H1 (cell line): ENCODE data around the gene GALNT17. TPM values are rescaled to one million over a fixed set of nuclear protein-coding genes. Genes with fewer than 3 reads are reported as not detected.

Experiments
- CTCF ChIA-PET: fragments of 300-600 bp; sonication (Branson Sonifier 250); formaldehyde crosslinking; loops from one replicate; lab custom pipeline; 2021; ENCODE audit not compliant: partially characterized antibody; lab: Charles Lee
- POLR2A ChIA-PET: fragments of 300-600 bp; sonication (Branson Sonifier 250); formaldehyde crosslinking; loops from one replicate; lab custom pipeline; 2021; ENCODE audit warnings: inconsistent platforms; ENCODE audit not compliant: partially characterized antibody; lab: Charles Lee
- DNase-seq, 2 experiments: peaks; one replicate each; pipeline versions ENCODE4 v3.0.0 to v3.0.0-alpha.2; 2010 to 2022; ENCODE audit warnings: low spot score in 2 of 2, low read depth in 1 of 2, mixed read lengths in 1 of 2
- FAIRE-seq: peaks from 2 replicates; lab custom pipeline; 2011; peaks lifted over from hg19 to GRCh38; lab: Jason Lieb, UNC
- H2AFZ ChIP-seq: 2 replicates; pipeline ENCODE4 v1.8.1; 2012; ENCODE audit warnings: low read length, inconsistent platforms
- H2AK5ac ChIP-seq: 2 replicates; pipeline ENCODE4 v1.6.1; 2013; ENCODE audit warnings: low read depth, low read length
- H2BK120ac ChIP-seq: replicated peaks from 2 replicates; pipeline ENCODE3; 2013; ENCODE audit warnings: low read depth, low read length, inconsistent platforms
- H2BK12ac ChIP-seq: 2 replicates; pipeline ENCODE4 v1.6.1; 2013; ENCODE audit warnings: low read depth, low read length
- H2BK15ac ChIP-seq: 2 replicates; pipeline ENCODE4 v1.6.1; 2013; ENCODE audit warnings: low read length
- H2BK20ac ChIP-seq: 2 replicates; pipeline ENCODE4 v1.6.1; 2013; ENCODE audit warnings: low read length
- H2BK5ac ChIP-seq: 2 replicates; pipeline ENCODE4 v1.6.1; 2013; ENCODE audit warnings: low read depth, low read length
- H3K14ac ChIP-seq: 2 replicates; pipeline ENCODE4 v1.6.1; 2013; ENCODE audit warnings: inconsistent platforms; ENCODE audit not compliant: insufficient read length
- H3K18ac ChIP-seq: 2 replicates; pipeline ENCODE4 v1.6.1; 2013; ENCODE audit warnings: low read length; ENCODE audit errors: extremely low read depth
- H3K23ac ChIP-seq: 2 replicates; pipeline ENCODE4 v1.6.1; 2013; ENCODE audit warnings: inconsistent platforms; ENCODE audit not compliant: insufficient read length
- H3K23me2 ChIP-seq: 2 replicates; pipeline ENCODE4 v1.6.1; 2013; ENCODE audit warnings: low read depth, low read length
- H3K27ac ChIP-seq: 2 replicates; pipeline ENCODE4 v1.6.1; 2011; ENCODE audit warnings: low read depth, low read length, inconsistent platforms
- H3K27me3 ChIP-seq, 4 experiments: replicated peaks in 1 of 4; 1 replicate in 1 of 4; 2 replicates in 3 of 4; pipeline versions ENCODE4 v1.6.1 to v1.8.1; 2011 to 2013; ENCODE audit warnings: low read length in 3 of 4, mild to moderate bottlenecking in 3 of 4, inconsistent platforms in 2 of 4, mixed read lengths in 2 of 4, moderate library complexity in 1 of 4; ENCODE audit not compliant: control insufficient read depth in 3 of 4, insufficient read depth in 3 of 4; ENCODE audit errors: extremely low read depth in 1 of 4
- H3K36me3 ChIP-seq, 4 experiments: 2 replicates each; pipeline versions ENCODE4 v1.6.1 to v1.8.1; 2011 to 2013; ENCODE audit warnings: mild to moderate bottlenecking in 4 of 4, low read length in 3 of 4, moderate library complexity in 2 of 4, control low read depth in 1 of 4, inconsistent platforms in 1 of 4; ENCODE audit not compliant: insufficient read depth in 4 of 4, control insufficient read depth in 2 of 4
- H3K4ac ChIP-seq: replicated peaks from 2 replicates; pipeline ENCODE3; 2013; ENCODE audit warnings: low read length, low read depth, mixed read lengths, inconsistent platforms; ENCODE audit not compliant: insufficient read length
- H3K4me1 ChIP-seq, 4 experiments: replicated peaks in 1 of 4; 1 replicate in 1 of 4; 2 replicates in 3 of 4; pipeline versions ENCODE4 v1.6.1 to v1.8.1; 2011 to 2013; ENCODE audit warnings: low read length in 3 of 4, inconsistent platforms in 2 of 4, mixed read lengths in 1 of 4; ENCODE audit not compliant: insufficient read depth in 4 of 4, control insufficient read depth in 3 of 4
- H3K4me2 ChIP-seq, 2 experiments: 2 replicates each; pipeline versions ENCODE4 v1.6.1 to v1.8.1; 2011 to 2013; ENCODE audit warnings: low read depth in 2 of 2, low read length in 2 of 2, control low read depth in 1 of 2, inconsistent platforms in 1 of 2, mild to moderate bottlenecking in 1 of 2; ENCODE audit not compliant: insufficient read depth in 1 of 2
- H3K4me3 ChIP-seq, 4 experiments: fragments of 200-600, 300-600 bp in 1 of 4; sonication (generic), shearing (Covaris generic), sonication (Bioruptor Twin) in 1 of 4; 2 replicates each; pipeline versions ENCODE4 v1.5.1 to v1.8.1; 2011 to 2016; ENCODE audit warnings: low read length in 4 of 4, low read depth in 3 of 4, control low read depth in 2 of 4, inconsistent platforms in 2 of 4, mild to moderate bottlenecking in 2 of 4, mixed read lengths in 1 of 4, moderate library complexity in 1 of 4; ENCODE audit not compliant: insufficient read depth in 2 of 4; ENCODE audit errors: extremely low read depth in 1 of 4
- H3K56ac ChIP-seq: replicated peaks from 2 replicates; pipeline ENCODE3; 2013; ENCODE audit warnings: low read depth, mild to moderate bottlenecking, mixed read lengths, low read length, inconsistent platforms; ENCODE audit not compliant: insufficient read length
- H3K79me1 ChIP-seq: 2 replicates; pipeline ENCODE4 v1.6.1; 2013; ENCODE audit warnings: low read depth, low read length, control low read depth
- H3K79me2 ChIP-seq, 2 experiments: 2 replicates each; pipeline versions ENCODE4 v1.6.1 to v1.8.1; 2012 to 2013; ENCODE audit warnings: low read length in 2 of 2, mild to moderate bottlenecking in 2 of 2, inconsistent platforms in 1 of 2; ENCODE audit not compliant: insufficient read depth in 2 of 2, control insufficient read depth in 1 of 2
- H3K9ac ChIP-seq, 4 experiments: replicated peaks in 1 of 4; 1 replicate in 1 of 4; 2 replicates in 3 of 4; pipeline versions ENCODE4 v1.6.1 to v1.8.1; 2011 to 2013; ENCODE audit warnings: low read depth in 3 of 4, low read length in 3 of 4, control low read depth in 2 of 4, mild to moderate bottlenecking in 2 of 4, moderate library complexity in 2 of 4, inconsistent platforms in 1 of 4; ENCODE audit errors: extremely low read depth in 1 of 4
- H3K9me3 ChIP-seq, 2 experiments: 2 replicates each; pipeline versions ENCODE4 v1.6.1 to v1.8.1; 2012 to 2013; ENCODE audit warnings: mild to moderate bottlenecking in 2 of 2, moderate library complexity in 2 of 2, control low read depth in 1 of 2, inconsistent platforms in 1 of 2, low read depth in 1 of 2, low read length in 1 of 2, mixed read lengths in 1 of 2; ENCODE audit not compliant: insufficient read depth in 2 of 2
- H4K20me1 ChIP-seq, 2 experiments: replicated peaks in 1 of 2; 2 replicates each; pipeline versions ENCODE3 to v1.8.1; 2011 to 2013; ENCODE audit warnings: inconsistent platforms in 2 of 2, low read length in 2 of 2, mild to moderate bottlenecking in 1 of 2; ENCODE audit not compliant: insufficient read depth in 2 of 2, control insufficient read depth in 1 of 2
- H4K5ac ChIP-seq: 2 replicates; pipeline ENCODE4 v1.6.1; 2013; ENCODE audit warnings: low read length, low read depth, mixed read lengths, inconsistent platforms; ENCODE audit not compliant: insufficient read length
- H4K8ac ChIP-seq: 2 replicates; pipeline ENCODE4 v1.8.0; 2013; ENCODE audit warnings: mild to moderate bottlenecking, moderate library complexity, low read length, inconsistent platforms; ENCODE audit not compliant: insufficient read depth; ENCODE audit errors: extremely low read depth
- H4K91ac ChIP-seq: replicated peaks from 2 replicates; pipeline ENCODE3; 2013; ENCODE audit warnings: low read length, mixed read lengths, inconsistent platforms; ENCODE audit not compliant: insufficient read length
- ASH2L ChIP-seq: fragments of 200-600, 300-600 bp; sonication (generic); IDR thresholded peaks from one replicate; pipeline ENCODE4 v1.7.1; 2017; ENCODE audit warnings: low read length
- CEBPB ChIP-seq: IDR thresholded peaks from 2 replicates; pipeline ENCODE4 v1.6.1; 2012; ENCODE audit warnings: low read depth, low read length
- CHD2 ChIP-seq: IDR thresholded peaks from 2 replicates; pipeline ENCODE4 v1.6.1; 2012; ENCODE audit warnings: low read length, improper control_type of control experiment
- FOSL1 ChIP-seq: IDR thresholded peaks from 2 replicates; pipeline ENCODE4 v1.6.1; 2011; ENCODE audit warnings: mild to moderate bottlenecking, low read depth, low read length, moderate library complexity; ENCODE audit not compliant: insufficient read depth
- JUN ChIP-seq: IDR thresholded peaks from 2 replicates; pipeline ENCODE4 v1.6.1; 2011; ENCODE audit warnings: low read depth, mild to moderate bottlenecking, improper control_type of control experiment, low read length
- NRF1 ChIP-seq: IDR thresholded peaks from 2 replicates; pipeline ENCODE4 v1.6.1; 2011; ENCODE audit warnings: mild to moderate bottlenecking, low read depth, low read length, improper control_type of control experiment
- POU5F1 ChIP-seq: IDR thresholded peaks from 2 replicates; pipeline ENCODE4 v1.6.1; 2011; ENCODE audit warnings: low read depth, mild to moderate bottlenecking, low read length, moderate library complexity
- RBBP5 ChIP-seq: IDR thresholded peaks from 2 replicates; pipeline ENCODE4 v1.7.1; 2012; ENCODE audit warnings: low read depth, mild to moderate bottlenecking, inconsistent platforms, low read length, moderate library complexity, borderline replicate concordance
- SIN3A ChIP-seq, 2 experiments: IDR thresholded peaks in 1 of 2; conservative IDR thresholded peaks in 1 of 2; 2 replicates each; pipeline ENCODE4 v1.6.1; 2011 to 2012; ENCODE audit warnings: low read length in 2 of 2, improper control_type of control experiment in 1 of 2, low read depth in 1 of 2, mild to moderate bottlenecking in 1 of 2
- SP4 ChIP-seq: IDR thresholded peaks from 2 replicates; pipeline ENCODE4 v1.6.1; 2012; ENCODE audit warnings: low read length, inconsistent platforms
- TCF12 ChIP-seq: IDR thresholded peaks from 2 replicates; pipeline ENCODE4 v1.6.1; 2011; ENCODE audit warnings: low read depth, mild to moderate bottlenecking, low read length
- ZNF274 ChIP-seq: IDR thresholded peaks from 2 replicates; pipeline ENCODE4 v1.7.0; 2012; ENCODE audit warnings: low read length, borderline replicate concordance; ENCODE audit errors: extremely low read depth
- WGBS, 2 experiments: shearing (Covaris generic) in 1 of 2; methylation state at CpG; one replicate each; pipeline versions ENCODE4 v1.1.6 to v1.1.7; 2013 to 2015; ENCODE audit warnings: low lambda C conversion rate in 2 of 2, mixed read lengths in 2 of 2, inconsistent platforms in 1 of 2, low coverage in 1 of 2, missing lambda C conversion rate in 1 of 2; ENCODE audit not compliant: insufficient replicate concordance in 2 of 2, insufficient coverage in 1 of 2, insufficient read length in 1 of 2; ENCODE audit errors: extremely low coverage in 1 of 2, missing lambda C conversion rate in 1 of 2; 5-methylcytosine and 5-hydroxymethylcytosine counted together
- polyA plus RNA-seq, 7 experiments: library from polyadenylated mRNA; depleted of rRNA in 3 of 7; stranded (reverse) in 5 of 7; unstranded in 2 of 7; fragments of >200 nt in 5 of 7; fragments of 200-250 nt in 2 of 7; gene quantifications; 1 replicate in 5 of 7; 2 replicates in 1 of 7; 4 replicates in 1 of 7; pipeline versions ENCODE4 v1.2.1 to v1.2.3, GENCODE V29; 2011 to 2013; ENCODE audit warnings: missing spikeins in 2 of 7, mixed read lengths in 2 of 7
- total RNA-seq: library from RNA; stranded (reverse); fragmentation: NEBNext Ultra II Directional; extraction: Animal tissue kit (Norgen Biotek cat#: 25700); gene quantifications from 2 replicates; pipeline ENCODE4 v1.2.1, GENCODE V29; 2021
- TF ChIP-seq, protein P1 (sequence below): IDR thresholded peaks from 2 replicates; pipeline ENCODE4 v1.6.1; 2011; ENCODE audit warnings: low read depth, mild to moderate bottlenecking, low read length; ENCODE audit not compliant: insufficient read depth
- TF ChIP-seq, protein P2 (sequence below): IDR thresholded peaks from 2 replicates; pipeline ENCODE4 v1.6.1; 2012; ENCODE audit warnings: inconsistent platforms

GALNT17 gene
- total and polyA plus RNA-seq, 2 of the 8 experiments (the other 6 are each of a cell fraction or from before 2014, with no cell fraction given): 37.7 to 47.0 TPM

DNA sequence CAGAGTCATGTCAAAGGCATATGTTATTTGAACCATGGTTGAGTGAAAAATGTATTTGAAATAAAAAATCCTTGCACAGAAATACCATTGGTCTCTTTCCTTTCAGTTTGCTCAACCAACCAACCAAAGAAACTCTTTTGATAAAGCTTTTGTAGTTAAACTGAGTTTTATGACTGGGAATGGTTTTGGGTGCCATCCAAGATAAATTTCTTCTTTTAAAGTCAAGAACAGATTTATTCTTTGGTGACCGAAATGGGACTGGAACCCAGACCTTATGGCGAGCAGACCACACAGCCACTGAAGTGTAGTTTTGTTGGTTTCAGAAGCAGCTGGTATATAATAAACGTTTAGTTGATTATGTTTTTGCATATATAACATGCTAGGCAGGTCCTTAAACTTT is 2.8 kb upstream of the GALNT17 start:
- Histone ChIP-seq H2AK5ac (no peak overlapping the region), H4K5ac (no peak overlapping the region), H3K79me2 (peaks cover 10 to 27% of the 10 kb centered on the region in 2 experiments), H3K4me2 (no peak overlapping the region), H4K20me1 (peaks cover 5 to 10% of the 10 kb centered on the region in 2 experiments), H2AFZ (no peak overlapping the region), H3K4me1 (peaks cover 0 to 13% (median 6%) of the 10 kb centered on the region in 4 experiments; a peak in 5 of 7 replicates), H3K9ac (no peak overlapping the region), H3K4me3 (no peak overlapping the region), H4K91ac (no peak overlapping the region), H3K23me2 (peaks cover 17% of the 10 kb centered on the region), H3K23ac (no peak overlapping the region), H3K27ac (no peak overlapping the region), H3K9me3 (no peaks in the 10 kb centered on the region)
- WGBS, 2 experiments: 91% methylated on average over 3 of the region's 3 CpGs; no CpG with 5 or more reads in 1 of the 2 experiments
- no peak for FAIRE-seq
- TF ChIP-seq NRF1 (no peak), CEBPB (no peak), ASH2L (no peak), FOSL1 (no peak), JUN (no peak), SP4 (no peak), RBBP5 (no peak), CHD2 (no peak), ZNF274 (no peak), POU5F1 (no peak), TCF12 (no peak), SIN3A (conservative IDR thresholded peaks at IDR 0.05 in 1 of 2, IDR thresholded peaks at IDR 0.05 in 1 of 2; ENCODE audit: low read depth in 1 of 2, low read length in 2 of 2) (no peak)
- TF ChIP-seq, protein P1, sequence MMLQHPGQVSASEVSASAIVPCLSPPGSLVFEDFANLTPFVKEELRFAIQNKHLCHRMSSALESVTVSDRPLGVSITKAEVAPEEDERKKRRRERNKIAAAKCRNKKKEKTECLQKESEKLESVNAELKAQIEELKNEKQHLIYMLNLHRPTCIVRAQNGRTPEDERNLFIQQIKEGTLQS: no peak
- TF ChIP-seq, protein P2, sequence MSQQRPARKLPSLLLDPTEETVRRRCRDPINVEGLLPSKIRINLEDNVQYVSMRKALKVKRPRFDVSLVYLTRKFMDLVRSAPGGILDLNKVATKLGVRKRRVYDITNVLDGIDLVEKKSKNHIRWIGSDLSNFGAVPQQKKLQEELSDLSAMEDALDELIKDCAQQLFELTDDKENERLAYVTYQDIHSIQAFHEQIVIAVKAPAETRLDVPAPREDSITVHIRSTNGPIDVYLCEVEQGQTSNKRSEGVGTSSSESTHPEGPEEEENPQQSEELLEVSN: no peak
- TF ChIP-seq, all 59 proteins: peak for 0
- DNase-seq: no peak
- Histone ChIP-seq H2BK15ac (no peak overlapping the region), H2BK20ac (no peak overlapping the region), H3K4ac (no peak overlapping the region), H3K79me1 (0 out of 2 replicates have a peak, but pooled peaks cover 4% of the 10 kb centered on the region), H3K36me3 (no peaks in the 10 kb centered on the region), H2BK5ac (no peak overlapping the region), H2BK12ac (no peak overlapping the region), H3K56ac (no peak overlapping the region), H4K8ac (no peak overlapping the region), H3K18ac (no peak overlapping the region), H2BK120ac (no peak overlapping the region), H3K14ac (no peak overlapping the region), H3K27me3 (no peaks in the 10 kb centered on the region)
- ChIA-PET CTCF (interaction anchor here (1.3 kb wide), 1 partner anchor 271 kb away, joined by 3 read pairs; no protein-coding TSS in a partner anchor), POLR2A (interaction anchor here (1.2 kb wide), 1 partner anchor 7 kb away, joined by 3 read pairs; no protein-coding TSS in a partner anchor)
